Liver (tissue), 9 donors: ENCODE data around the gene FARSA. TPM values are rescaled to one million over a fixed set of nuclear protein-coding genes. Genes with fewer than 3 reads are reported as not detected.
A peak's percentile ranks its signal among the peaks of the same experiment; 100 is the strongest.
"Not testable (repeated sequence)": the region's sequence is repeated elsewhere in the genome, so short reads cannot be mapped to it uniquely, and the experiment has no call there.

Source experiments
- DNase-seq: peaks from one replicate; pipeline ENCODE4 v3.0.0-alpha.2; 2017; ENCODE audit warnings: low spot score
- H3K27ac ChIP-seq, 2 donors: one replicate each; pipeline ENCODE4 v1.7.0; 2013; ENCODE audit warnings: inconsistent platforms in 2 of 2, low read length in 2 of 2, control low read depth in 1 of 2, low read depth in 1 of 2, mild to moderate bottlenecking in 1 of 2
- H3K27me3 ChIP-seq, 4 donors: one replicate each; pipeline versions ENCODE4 v1.6.1 to v1.7.0; 2013; ENCODE audit warnings: low read length in 3 of 4, inconsistent platforms in 1 of 4, mild to moderate bottlenecking in 1 of 4, moderate library complexity in 1 of 4; ENCODE audit not compliant: control insufficient read depth in 4 of 4, insufficient read depth in 4 of 4
- H3K36me3 ChIP-seq, 4 donors: one replicate each; pipeline versions ENCODE4 v1.6.1 to v1.7.0; 2013; ENCODE audit warnings: low read length in 3 of 4, mild to moderate bottlenecking in 3 of 4, low read depth in 1 of 4, moderate library complexity in 1 of 4; ENCODE audit not compliant: control insufficient read depth in 4 of 4, insufficient read depth in 3 of 4
- H3K4me1 ChIP-seq, 4 donors: one replicate each; pipeline versions ENCODE4 v1.6.1 to v1.7.0; 2013; ENCODE audit warnings: low read length in 3 of 4, mild to moderate bottlenecking in 3 of 4, moderate library complexity in 1 of 4; ENCODE audit not compliant: control insufficient read depth in 4 of 4, insufficient read depth in 4 of 4
- H3K4me3 ChIP-seq, 3 donors: one replicate each; pipeline versions ENCODE4 v1.6.1 to v1.7.0; 2013; ENCODE audit warnings: low read length in 3 of 3, control low read depth in 1 of 3, low read depth in 1 of 3, mild to moderate bottlenecking in 1 of 3
- H3K9ac ChIP-seq, 2 donors: one replicate each; pipeline ENCODE4 v1.7.0; 2013; ENCODE audit warnings: low read length in 2 of 2, mild to moderate bottlenecking in 2 of 2, moderate library complexity in 2 of 2, control low read depth in 1 of 2, low read depth in 1 of 2
- H3K9me3 ChIP-seq, 4 donors: one replicate each; pipeline versions ENCODE4 v1.6.1 to v1.7.0; 2013; ENCODE audit warnings: low read length in 3 of 4; ENCODE audit not compliant: control insufficient read depth in 4 of 4
- EGR1 ChIP-seq, 2 donors: IDR thresholded peaks; 2 replicates each; pipeline ENCODE4 v1.6.1; 2016 to 2018; ENCODE audit warnings: antibody characterized with exemption in 2 of 2, low read depth in 2 of 2
- FOXA1 ChIP-seq: IDR thresholded peaks from 2 replicates; pipeline ENCODE4 v1.6.1; 2016; ENCODE audit warnings: antibody characterized with exemption
- FOXA2 ChIP-seq: IDR thresholded peaks from 2 replicates; pipeline ENCODE4 v1.6.1; 2016; ENCODE audit warnings: antibody characterized with exemption
- GABPA ChIP-seq, 2 donors: IDR thresholded peaks in 1 of 2; conservative IDR thresholded peaks in 1 of 2; 2 replicates each; pipeline ENCODE4 v1.6.1; 2016; ENCODE audit warnings: antibody characterized with exemption in 2 of 2, mild to moderate bottlenecking in 1 of 2, moderate library complexity in 1 of 2
- HNF4A ChIP-seq, 2 donors: conservative IDR thresholded peaks; 2 replicates each; pipeline ENCODE4 v1.6.1; 2016; ENCODE audit warnings: antibody characterized with exemption in 2 of 2, mild to moderate bottlenecking in 2 of 2
- JUND ChIP-seq, 2 donors: IDR thresholded peaks; 2 replicates each; pipeline ENCODE4 v1.6.1; 2016; ENCODE audit warnings: antibody characterized with exemption in 2 of 2
- MAX ChIP-seq: IDR thresholded peaks from 2 replicates; pipeline ENCODE4 v1.6.1; 2016; ENCODE audit warnings: antibody characterized with exemption
- NR2F2 ChIP-seq: IDR thresholded peaks from 2 replicates; pipeline ENCODE4 v1.6.1; 2016; ENCODE audit warnings: antibody characterized with exemption
- RXRA ChIP-seq, 2 donors: IDR thresholded peaks; 2 replicates each; pipeline ENCODE4 v1.6.1; 2017 to 2018; ENCODE audit warnings: antibody characterized with exemption in 2 of 2, mild to moderate bottlenecking in 1 of 2
- TAF1 ChIP-seq: conservative IDR thresholded peaks from 2 replicates; pipeline ENCODE4 v1.6.1; 2016; ENCODE audit warnings: antibody characterized with exemption, mild to moderate bottlenecking
- YY1 ChIP-seq: IDR thresholded peaks from 2 replicates; pipeline ENCODE4 v1.6.1; 2016; ENCODE audit warnings: antibody characterized with exemption, mild to moderate bottlenecking
- WGBS: extraction: QIAGEN DNeasy Blood & Tissue Kit; methylation state at CpG from one replicate; pipeline ENCODE4 v1.1.7; 2013; 5-methylcytosine and 5-hydroxymethylcytosine counted together
- polyA plus RNA-seq, 2 donors: library from polyadenylated mRNA; stranded (reverse) in 1 of 2; unstranded in 1 of 2; fragments of 200-250 nt in 1 of 2; fragments of >200 nt in 1 of 2; fragmentation: Nextera tagmentation in 1 of 2; extraction: Ambion mirVana in 1 of 2; gene quantifications; one replicate each; pipeline versions ENCODE4 v1.2.1 to v1.2.3, GENCODE V29; 2013 to 2015
- total RNA-seq, 2 donors: library from RNA; depleted of rRNA; stranded (reverse); fragments of >200 nt; gene quantifications; one replicate each; pipeline ENCODE4 v1.2.3, GENCODE V29; 2014
- TF ChIP-seq, protein P1 (sequence below): IDR thresholded peaks from 2 replicates; pipeline ENCODE4 v1.6.1; 2016; ENCODE audit warnings: antibody characterized with exemption, mild to moderate bottlenecking
- TF ChIP-seq, protein P2 (sequence below): fragments of 150-350 bp; IDR thresholded peaks from 2 replicates; pipeline ENCODE4 v1.5.1; 2017; ENCODE audit warnings: improper control_type of control experiment, low read depth, low read length; ENCODE audit not compliant: missing input control
- TF ChIP-seq, protein P3 (sequence below): IDR thresholded peaks from 2 replicates; pipeline ENCODE4 v1.6.1; 2016; ENCODE audit warnings: antibody characterized with exemption
- donor health status: healthy.
- donor health status: healthy.
- donor health status: healthy.
- donor health status: healthy.
- donor health status: healthy.

The FARSA gene
- total and polyA plus RNA-seq, 4 donors: 29.8 to 50.1 (median 34.3) TPM

DNA sequence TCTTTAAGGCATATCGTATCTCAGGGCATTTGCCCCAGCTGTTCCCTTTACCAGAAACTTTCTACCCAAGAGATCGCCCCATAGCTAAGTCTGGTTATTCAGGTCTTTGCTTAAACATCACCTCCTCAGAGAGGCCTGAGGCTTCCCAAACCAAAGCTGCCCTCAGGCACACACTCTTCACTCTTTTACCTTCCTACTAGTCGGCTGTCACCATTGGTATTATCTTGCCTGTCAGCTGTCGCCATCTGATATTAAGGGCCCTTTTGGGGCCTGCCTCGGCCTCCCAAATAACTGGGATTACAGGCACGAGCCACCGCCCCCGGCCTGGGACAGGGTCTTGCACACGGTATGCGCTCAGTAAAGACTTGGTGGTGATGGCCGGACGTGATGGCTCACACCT is 22.5 kb upstream of the FARSA start:
- H3K27ac ChIP-seq: peak overlapping the region in 1 of 2 donors; percentile 25
- no peak for DNase-seq

GRCh38 chr19:12955575-12955974 is 22.1 kb upstream of the FARSA start:
- not testable (repeated sequence) for H3K9me3 ChIP-seq, DNase-seq, H3K4me3 ChIP-seq, H3K9ac ChIP-seq, H3K27me3 ChIP-seq
- H3K36me3 ChIP-seq: peaks cover 0 to 22% (median 10%) of the 10 kb centered on the region in 4 donors
- peak overlapping the region in 1 of 2 donors; percentile 25 for H3K27ac ChIP-seq
- 89% methylated on average over 9 of the region's 9 CpGs for WGBS
- peaks cover 5 to 18% (median 14%) of the 10 kb centered on the region in 4 donors for H3K4me1 ChIP-seq

More for the DNA sequence above, 22.5 kb upstream of the FARSA start:
- H3K9me3 ChIP-seq: no peaks in the 10 kb centered on the region
- no peak for TF ChIP-seq TAF1
- TF ChIP-seq FOXA1: no peak
- TF ChIP-seq FOXA2: no peak
- TF ChIP-seq HNF4A (conservative IDR thresholded peaks at IDR 0.05): no peak
- TF ChIP-seq GABPA (IDR thresholded peaks at IDR 0.05 in 1 of 2, conservative IDR thresholded peaks at IDR 0.05 in 1 of 2): no peak
- TF ChIP-seq, protein P1, sequence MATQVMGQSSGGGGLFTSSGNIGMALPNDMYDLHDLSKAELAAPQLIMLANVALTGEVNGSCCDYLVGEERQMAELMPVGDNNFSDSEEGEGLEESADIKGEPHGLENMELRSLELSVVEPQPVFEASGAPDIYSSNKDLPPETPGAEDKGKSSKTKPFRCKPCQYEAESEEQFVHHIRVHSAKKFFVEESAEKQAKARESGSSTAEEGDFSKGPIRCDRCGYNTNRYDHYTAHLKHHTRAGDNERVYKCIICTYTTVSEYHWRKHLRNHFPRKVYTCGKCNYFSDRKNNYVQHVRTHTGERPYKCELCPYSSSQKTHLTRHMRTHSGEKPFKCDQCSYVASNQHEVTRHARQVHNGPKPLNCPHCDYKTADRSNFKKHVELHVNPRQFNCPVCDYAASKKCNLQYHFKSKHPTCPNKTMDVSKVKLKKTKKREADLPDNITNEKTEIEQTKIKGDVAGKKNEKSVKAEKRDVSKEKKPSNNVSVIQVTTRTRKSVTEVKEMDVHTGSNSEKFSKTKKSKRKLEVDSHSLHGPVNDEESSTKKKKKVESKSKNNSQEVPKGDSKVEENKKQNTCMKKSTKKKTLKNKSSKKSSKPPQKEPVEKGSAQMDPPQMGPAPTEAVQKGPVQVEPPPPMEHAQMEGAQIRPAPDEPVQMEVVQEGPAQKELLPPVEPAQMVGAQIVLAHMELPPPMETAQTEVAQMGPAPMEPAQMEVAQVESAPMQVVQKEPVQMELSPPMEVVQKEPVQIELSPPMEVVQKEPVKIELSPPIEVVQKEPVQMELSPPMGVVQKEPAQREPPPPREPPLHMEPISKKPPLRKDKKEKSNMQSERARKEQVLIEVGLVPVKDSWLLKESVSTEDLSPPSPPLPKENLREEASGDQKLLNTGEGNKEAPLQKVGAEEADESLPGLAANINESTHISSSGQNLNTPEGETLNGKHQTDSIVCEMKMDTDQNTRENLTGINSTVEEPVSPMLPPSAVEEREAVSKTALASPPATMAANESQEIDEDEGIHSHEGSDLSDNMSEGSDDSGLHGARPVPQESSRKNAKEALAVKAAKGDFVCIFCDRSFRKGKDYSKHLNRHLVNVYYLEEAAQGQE: no peak
- TF ChIP-seq JUND (IDR thresholded peaks at IDR 0.05): no peak
- TF ChIP-seq EGR1 (IDR thresholded peaks at IDR 0.05; ENCODE audit: low read depth in 2 of 2): no peak
- no peak for TF ChIP-seq NR2F2
- no peak for TF ChIP-seq YY1
- TF ChIP-seq RXRA (IDR thresholded peaks at IDR 0.05): no peak
- TF ChIP-seq, protein P2, sequence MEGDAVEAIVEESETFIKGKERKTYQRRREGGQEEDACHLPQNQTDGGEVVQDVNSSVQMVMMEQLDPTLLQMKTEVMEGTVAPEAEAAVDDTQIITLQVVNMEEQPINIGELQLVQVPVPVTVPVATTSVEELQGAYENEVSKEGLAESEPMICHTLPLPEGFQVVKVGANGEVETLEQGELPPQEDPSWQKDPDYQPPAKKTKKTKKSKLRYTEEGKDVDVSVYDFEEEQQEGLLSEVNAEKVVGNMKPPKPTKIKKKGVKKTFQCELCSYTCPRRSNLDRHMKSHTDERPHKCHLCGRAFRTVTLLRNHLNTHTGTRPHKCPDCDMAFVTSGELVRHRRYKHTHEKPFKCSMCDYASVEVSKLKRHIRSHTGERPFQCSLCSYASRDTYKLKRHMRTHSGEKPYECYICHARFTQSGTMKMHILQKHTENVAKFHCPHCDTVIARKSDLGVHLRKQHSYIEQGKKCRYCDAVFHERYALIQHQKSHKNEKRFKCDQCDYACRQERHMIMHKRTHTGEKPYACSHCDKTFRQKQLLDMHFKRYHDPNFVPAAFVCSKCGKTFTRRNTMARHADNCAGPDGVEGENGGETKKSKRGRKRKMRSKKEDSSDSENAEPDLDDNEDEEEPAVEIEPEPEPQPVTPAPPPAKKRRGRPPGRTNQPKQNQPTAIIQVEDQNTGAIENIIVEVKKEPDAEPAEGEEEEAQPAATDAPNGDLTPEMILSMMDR: no peak
- TF ChIP-seq MAX: no peak
- TF ChIP-seq, protein P3, sequence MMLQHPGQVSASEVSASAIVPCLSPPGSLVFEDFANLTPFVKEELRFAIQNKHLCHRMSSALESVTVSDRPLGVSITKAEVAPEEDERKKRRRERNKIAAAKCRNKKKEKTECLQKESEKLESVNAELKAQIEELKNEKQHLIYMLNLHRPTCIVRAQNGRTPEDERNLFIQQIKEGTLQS: no peak
- peaks cover 0 to 20% (median 9%) of the 10 kb centered on the region in 4 donors for H3K36me3 ChIP-seq
- H3K4me3 ChIP-seq: peak overlapping the region; percentile 10 to 99 (median 51)
- H3K4me1 ChIP-seq: peaks cover 5 to 18% (median 14%) of the 10 kb centered on the region in 4 donors
- no peaks in the 10 kb centered on the region for H3K27me3 ChIP-seq
- 70% methylated on average over 12 of the region's 12 CpGs for WGBS
- H3K9ac ChIP-seq: peak overlapping the region in 1 of 2 donors; percentile 85
